MM.1S (cell line): ENCODE data around the gene VSTM5.

Experiments used
- DNase-seq: peaks from one replicate; pipeline ENCODE4 v3.0.0-alpha.2; 2015
- H2AFZ ChIP-seq: fragments of 300-600 bp; sonication (generic); 2 replicates; pipeline ENCODE4 v1.6.0; 2016; ENCODE audit warnings: antibody characterized with exemption, low read length
- H3F3A ChIP-seq: fragments of 300-600 bp; sonication (generic); 2 replicates; pipeline ENCODE4 v1.6.1; 2016; ENCODE audit warnings: mild to moderate bottlenecking, antibody characterized with exemption, low read length, moderate library complexity, mixed read lengths; ENCODE audit not compliant: insufficient read depth
- H3K27ac ChIP-seq: fragments of 300-600 bp; sonication (generic); 2 replicates; pipeline ENCODE4 v1.5.1; 2016; ENCODE audit warnings: mild to moderate bottlenecking, low read length
- H3K27me3 ChIP-seq: fragments of 300-600 bp; sonication (generic); replicated peaks from 2 replicates; pipeline ENCODE4 v1.6.0; 2016; ENCODE audit warnings: low read length; ENCODE audit not compliant: insufficient read depth
- H3K36me3 ChIP-seq: fragments of 300-600 bp; sonication (generic); replicated peaks from 2 replicates; pipeline ENCODE4 v1.6.1; 2016; ENCODE audit warnings: mild to moderate bottlenecking, low read length, mixed read lengths; ENCODE audit not compliant: insufficient read depth
- H3K4me1 ChIP-seq: fragments of 300-600 bp; sonication (generic); 2 replicates; pipeline ENCODE4 v1.6.1; 2016; ENCODE audit warnings: low read length, mixed read lengths
- H3K4me2 ChIP-seq: fragments of 300-600 bp; sonication (generic); 2 replicates; pipeline ENCODE4 v1.6.0; 2016; ENCODE audit warnings: low read depth, low read length
- H3K4me3 ChIP-seq: fragments of 300-600 bp; sonication (generic); 2 replicates; pipeline ENCODE4 v1.5.1; 2016; ENCODE audit warnings: low read length, mixed read lengths
- H3K79me2 ChIP-seq: fragments of 300-600 bp; sonication (generic); 2 replicates; pipeline ENCODE4 v1.6.1; 2016; ENCODE audit warnings: mixed run types, low read length, mixed read lengths
- H3K9ac ChIP-seq: fragments of 300-600 bp; sonication (generic); 2 replicates; pipeline ENCODE4 v1.6.1; 2016; ENCODE audit warnings: low read length, mixed read lengths
- H3K9me2 ChIP-seq: fragments of 300-600 bp; sonication (generic); replicated peaks from 2 replicates; pipeline ENCODE4 v1.6.1; 2016; ENCODE audit warnings: mild to moderate bottlenecking, low read length, mixed read lengths; ENCODE audit not compliant: insufficient read depth
- H3K9me3 ChIP-seq: fragments of 300-600 bp; sonication (generic); replicated peaks from 2 replicates; pipeline ENCODE4 v1.6.1; 2016; ENCODE audit warnings: mild to moderate bottlenecking, low read length, mixed read lengths; ENCODE audit not compliant: insufficient read depth
- H4K20me1 ChIP-seq: fragments of 300-600 bp; sonication (generic); 2 replicates; pipeline ENCODE4 v1.6.1; 2016; ENCODE audit warnings: mild to moderate bottlenecking, low read length, moderate library complexity, mixed read lengths; ENCODE audit not compliant: insufficient read depth
- CTCF ChIP-seq: fragments of 300-600 bp; sonication (generic); IDR thresholded peaks from 2 replicates; pipeline ENCODE4 v1.5.1; 2016; ENCODE audit warnings: antibody characterized with exemption, low read length, mixed read lengths
- EZH2 ChIP-seq: fragments of 300-600 bp; sonication (generic); optimal IDR thresholded peaks from 2 replicates; pipeline ENCODE3; 2017; ENCODE audit warnings: low read depth, mild to moderate bottlenecking, antibody characterized with exemption, low read length, mixed read lengths
- EZH2phosphoT487 ChIP-seq: fragments of 300-600 bp; sonication (generic); IDR thresholded peaks from 2 replicates; pipeline ENCODE4 v1.6.1; 2018; ENCODE audit warnings: antibody characterized with exemption, low read length

The VSTM5 gene

GRCh38 chr11:93850594-93851018 lies at the start of gene VSTM5:
TSS of gene VSTM5 (minus strand) at chr11:93850618. CDS start at chr11:93850502, 116 bp downstream.
- Histone ChIP-seq H2AFZ (no peak within 1 kb of the TSS; the same call in 1 of the 2 replicates), H3K9me3 (no peaks in the 10 kb centered on the region), H4K20me1 (no peaks in the 10 kb centered on the region), H3K4me2 (peak within 1 kb of the TSS; percentile 25; the same call in 1 of the 2 replicates), H3F3A (no peaks in the 10 kb centered on the region), H3K79me2 (no peaks in the 10 kb centered on the region), H3K9me2 (no peaks in the 10 kb centered on the region), H3K9ac (no peak within 1 kb of the TSS), H3K27ac (no peak within 1 kb of the TSS), H3K4me3 (no peak within 1 kb of the TSS), H3K27me3 (no peaks in the 10 kb centered on the region), H3K36me3 (no peaks in the 10 kb centered on the region), H3K4me1 (no peaks in the 10 kb centered on the region)
- no peak for DNase-seq
- TF ChIP-seq CTCF, result no peak
- TF ChIP-seq EZH2phosphoT487, result no peak
- TF ChIP-seq EZH2, result no peak

- H3K4me1 ChIP-seq, result no peaks in the 10 kb centered on the region
- no peaks in the 10 kb centered on the region for H3K9me3 ChIP-seq
- no peaks in the 10 kb centered on the region for H4K20me1 ChIP-seq
- no peak overlapping the region for H3K9ac ChIP-seq
- H3F3A ChIP-seq, result no peaks in the 10 kb centered on the region
- H2AFZ ChIP-seq, result peak overlapping the region; percentile 10; the same call in 1 of the 2 replicates
- no peaks in the 10 kb centered on the region for H3K9me2 ChIP-seq
- H3K79me2 ChIP-seq, result no peaks in the 10 kb centered on the region
- DNase-seq, result peak; percentile 78
- peak overlapping the region; percentile 21; the same call in 1 of the 2 replicates for H3K4me3 ChIP-seq
- H3K36me3 ChIP-seq, result no peaks in the 10 kb centered on the region
- TF ChIP-seq CTCF (peak; percentile 79), EZH2phosphoT487 (no peak)
- no peaks in the 10 kb centered on the region for H3K27me3 ChIP-seq
- no peak overlapping the region for H3K27ac ChIP-seq
- peak overlapping the region; percentile 26; the same call in 1 of the 2 replicates for H3K4me2 ChIP-seq
These were observed 44.9 kb upstream of the VSTM5 start for GRCh38 chr11:93895106-93895862.

GRCh38 chr11:93890391-93891051 lies 40.1 kb upstream of the VSTM5 start:
- no peak overlapping the region for H3K9ac ChIP-seq
- H4K20me1 ChIP-seq, result no peaks in the 10 kb centered on the region
- H3K9me2 ChIP-seq, result no peaks in the 10 kb centered on the region
- DNase-seq, result no peak
- no peaks in the 10 kb centered on the region for H3K36me3 ChIP-seq
- H3K4me3 ChIP-seq, result no peak overlapping the region
- no peak overlapping the region for H3K4me2 ChIP-seq
- no peak overlapping the region for H3K27ac ChIP-seq
- H3F3A ChIP-seq, result no peaks in the 10 kb centered on the region
- no peaks in the 10 kb centered on the region for H3K9me3 ChIP-seq
- no peaks in the 10 kb centered on the region for H3K27me3 ChIP-seq
- H3K4me1 ChIP-seq, result no peaks in the 10 kb centered on the region
- no peaks in the 10 kb centered on the region for H3K79me2 ChIP-seq
- H2AFZ ChIP-seq, result no peak overlapping the region
- TF ChIP-seq EZH2phosphoT487 (no peak), EZH2 (no peak), CTCF (no peak)
